ENCODE data around the gene ATP6AP1.

Gene ATP6AP1

GRCh38 chrX:154428176-154429171 lies at the start of gene ATP6AP1:
Gene ATP6AP1, plus strand, starts transcription at chrX:154428677. Its CDS starts 16 bp downstream, at chrX:154428693.
- peak within 1 kb of the TSS; percentile 60 for H3K4me3 ChIP-seq (ENCODE audit: low read depth, low read length)
- in situ Hi-C loops (cut with HindIII; ENCODE audit: low sequenced_read_pairs) = no loop called here
- peak; percentile 77 for DNase-seq (ENCODE audit: low read depth)
- TF ChIP-seq CTCF (IDR thresholded peaks at IDR 0.05; ENCODE audit: low read depth, low read length, missing control alignments) = no peak

- no peak for TF ChIP-seq CTCF (IDR thresholded peaks at IDR 0.05; ENCODE audit: low read depth, low read length, missing control alignments)
- H3K4me3 ChIP-seq (ENCODE audit: low read depth, low read length) = peak within 1 kb of the TSS; percentile 71
- in situ Hi-C loops (cut with HindIII; ENCODE audit: low sequenced_read_pairs) = no loop called here
- peak; percentile 90 for DNase-seq (ENCODE audit: low read depth)
Observed at GRCh38 chrX:154378799-154379568, 49.5 kb upstream of the ATP6AP1 start, which contains the start of gene EMD. Gene EMD, plus strand, starts transcription at chrX:154379295. Its CDS starts 190 bp downstream, at chrX:154379485.

- peak overlapping the region; percentile 71 for H3K4me3 ChIP-seq (ENCODE audit: low read depth, low read length)
- in situ Hi-C loops (cut with HindIII; ENCODE audit: low sequenced_read_pairs) = no loop called here
- no peak for DNase-seq (ENCODE audit: low read depth)
- no peak for TF ChIP-seq CTCF (IDR thresholded peaks at IDR 0.05; ENCODE audit: low read depth, low read length, missing control alignments)
Observed at GRCh38 chrX:154379569-154379951, 48.9 kb upstream of the ATP6AP1 start.

GRCh38 chrX:154380153-154380552 lies 48.3 kb upstream of the ATP6AP1 start:
- in situ Hi-C loops (cut with HindIII; ENCODE audit: low sequenced_read_pairs) = no loop called here
- peak overlapping the region; percentile 71 for H3K4me3 ChIP-seq (ENCODE audit: low read depth, low read length)
- DNase-seq (ENCODE audit: low read depth) = no peak
- TF ChIP-seq CTCF (IDR thresholded peaks at IDR 0.05; ENCODE audit: low read depth, low read length, missing control alignments) = no peak

GRCh38 chrX:154380787-154381186 lies 47.7 kb upstream of the ATP6AP1 start:
- no peak for DNase-seq (ENCODE audit: low read depth)
- in situ Hi-C loops (cut with HindIII; ENCODE audit: low sequenced_read_pairs) = no loop called here
- peak overlapping the region; percentile 71 for H3K4me3 ChIP-seq (ENCODE audit: low read depth, low read length)
- TF ChIP-seq CTCF (IDR thresholded peaks at IDR 0.05; ENCODE audit: low read depth, low read length, missing control alignments) = no peak

- H3K4me3 ChIP-seq (ENCODE audit: low read depth, low read length) = no peak overlapping the region
- TF ChIP-seq CTCF (IDR thresholded peaks at IDR 0.05; ENCODE audit: low read depth, low read length, missing control alignments) = no peak
- no peak for DNase-seq (ENCODE audit: low read depth)
- in situ Hi-C loops (cut with HindIII; ENCODE audit: low sequenced_read_pairs) = no loop called here
Observed at GRCh38 chrX:154381271-154381670, 47.2 kb upstream of the ATP6AP1 start.
